NT2/D1 (cell line): ENCODE data around the gene SRPX.

Source experiments
- YY1 ChIP-seq: IDR thresholded peaks from 2 replicates; pipeline ENCODE4 v1.6.1; 2011; ENCODE audit not compliant: insufficient read length, insufficient read depth
- ZNF274 ChIP-seq: IDR thresholded peaks from 2 replicates; pipeline ENCODE4 v1.6.1; 2011; ENCODE audit warnings: mild to moderate bottlenecking, low read depth, low read length

- TF ChIP-seq YY1 (no peak), ZNF274 (no peak)
These were observed 113.5 kb downstream of the SRPX start for GRCh38 chrX:38106991-38107655.
